GM20000 (cell line): ENCODE measurements around the gene A3GALT2.
A peak's percentile ranks its signal among the peaks of the same experiment; 100 is the strongest.

Experiments used
- DNase-seq: peaks from one replicate; pipeline ENCODE4 v3.0.0; 2012; ENCODE audit warnings: low spot score
- TF ChIP-seq, protein P1 (sequence below): IDR thresholded peaks from 2 replicates; pipeline ENCODE4 v1.5.1; 2012; ENCODE audit warnings: mild to moderate bottlenecking, control low read depth; ENCODE audit errors: extremely low read depth, missing control alignments

The A3GALT2 gene

DNA sequence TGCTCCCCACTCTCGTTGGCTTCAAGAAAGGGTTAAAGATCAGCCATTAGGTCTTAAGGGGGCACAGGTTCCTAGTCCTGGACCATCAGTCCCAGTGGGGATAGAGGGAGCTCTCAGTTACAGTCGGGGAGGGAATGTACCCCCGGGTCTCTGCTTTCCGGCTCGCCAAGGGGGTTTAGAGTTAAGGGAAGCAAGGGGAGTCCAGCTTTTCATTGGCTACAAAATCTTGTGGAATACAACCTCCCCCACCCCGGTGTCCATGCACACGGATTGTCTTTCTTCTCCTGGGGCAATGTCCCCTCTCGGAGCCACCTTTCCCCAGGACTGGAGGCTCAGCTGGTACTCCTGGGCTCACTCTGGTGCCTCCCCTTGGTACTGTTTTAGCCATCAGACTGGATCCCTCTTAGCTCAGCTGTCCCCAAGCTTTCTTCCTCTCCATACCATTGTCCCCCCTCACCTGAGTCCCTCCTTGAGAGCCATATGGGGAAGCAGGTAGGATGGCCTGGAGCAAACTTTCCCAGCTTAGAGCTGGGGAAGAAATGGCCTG lies at the start of gene A3GALT2:
Gene A3GALT2 (minus strand): TSS at position 480 of the 547 bp plus-strand sequence. CDS start 0 bp downstream, at position 480.
- TF ChIP-seq, protein P1, sequence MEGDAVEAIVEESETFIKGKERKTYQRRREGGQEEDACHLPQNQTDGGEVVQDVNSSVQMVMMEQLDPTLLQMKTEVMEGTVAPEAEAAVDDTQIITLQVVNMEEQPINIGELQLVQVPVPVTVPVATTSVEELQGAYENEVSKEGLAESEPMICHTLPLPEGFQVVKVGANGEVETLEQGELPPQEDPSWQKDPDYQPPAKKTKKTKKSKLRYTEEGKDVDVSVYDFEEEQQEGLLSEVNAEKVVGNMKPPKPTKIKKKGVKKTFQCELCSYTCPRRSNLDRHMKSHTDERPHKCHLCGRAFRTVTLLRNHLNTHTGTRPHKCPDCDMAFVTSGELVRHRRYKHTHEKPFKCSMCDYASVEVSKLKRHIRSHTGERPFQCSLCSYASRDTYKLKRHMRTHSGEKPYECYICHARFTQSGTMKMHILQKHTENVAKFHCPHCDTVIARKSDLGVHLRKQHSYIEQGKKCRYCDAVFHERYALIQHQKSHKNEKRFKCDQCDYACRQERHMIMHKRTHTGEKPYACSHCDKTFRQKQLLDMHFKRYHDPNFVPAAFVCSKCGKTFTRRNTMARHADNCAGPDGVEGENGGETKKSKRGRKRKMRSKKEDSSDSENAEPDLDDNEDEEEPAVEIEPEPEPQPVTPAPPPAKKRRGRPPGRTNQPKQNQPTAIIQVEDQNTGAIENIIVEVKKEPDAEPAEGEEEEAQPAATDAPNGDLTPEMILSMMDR: no peak

DNA sequence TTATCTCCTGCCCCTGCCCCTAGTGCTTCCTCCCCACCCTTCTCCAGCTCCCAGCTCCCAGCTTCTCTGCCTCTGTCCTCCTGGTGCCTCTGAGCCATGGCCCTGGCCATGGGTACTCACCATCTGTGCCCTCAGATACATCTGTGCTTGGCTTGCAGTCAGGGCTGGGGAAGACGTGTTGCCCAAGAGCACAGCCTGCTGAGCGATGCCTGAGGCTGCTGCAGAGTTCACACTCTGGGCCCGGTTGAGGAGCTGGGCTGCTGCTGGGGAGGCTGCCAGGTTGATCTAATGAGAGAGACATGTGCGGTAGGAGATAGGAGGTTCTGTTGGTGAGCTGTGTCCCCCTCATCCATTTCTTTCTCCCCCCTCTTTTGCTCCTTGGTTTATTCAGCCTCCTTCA lies 49.4 kb upstream of the A3GALT2 start:
- no peak for DNase-seq
- TF ChIP-seq, protein P1: no peak

More for the DNA sequence above, at the start of gene A3GALT2:
- DNase-seq: no peak

DNA sequence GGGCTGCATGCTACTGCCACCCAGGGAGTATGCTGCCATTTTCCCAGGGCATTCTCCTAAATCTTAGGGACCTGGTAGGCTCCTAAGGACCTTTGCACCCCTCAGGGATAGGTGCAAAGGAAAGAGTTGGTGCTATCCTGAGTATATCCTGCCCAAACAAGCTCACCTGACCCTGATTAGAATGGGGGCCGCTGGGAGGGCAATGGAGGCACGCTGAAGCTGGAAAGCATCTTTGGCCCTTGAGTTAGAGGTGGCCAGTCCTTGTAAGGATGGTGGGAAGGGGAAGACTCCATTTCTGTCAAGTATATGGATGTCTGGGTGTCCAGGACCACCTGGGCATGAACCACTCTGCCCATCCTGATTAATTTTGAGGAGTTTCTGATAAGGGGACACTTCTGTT lies 48.9 kb upstream of the A3GALT2 start:
- TF ChIP-seq, protein P1: no peak
- DNase-seq: no peak

DNA sequence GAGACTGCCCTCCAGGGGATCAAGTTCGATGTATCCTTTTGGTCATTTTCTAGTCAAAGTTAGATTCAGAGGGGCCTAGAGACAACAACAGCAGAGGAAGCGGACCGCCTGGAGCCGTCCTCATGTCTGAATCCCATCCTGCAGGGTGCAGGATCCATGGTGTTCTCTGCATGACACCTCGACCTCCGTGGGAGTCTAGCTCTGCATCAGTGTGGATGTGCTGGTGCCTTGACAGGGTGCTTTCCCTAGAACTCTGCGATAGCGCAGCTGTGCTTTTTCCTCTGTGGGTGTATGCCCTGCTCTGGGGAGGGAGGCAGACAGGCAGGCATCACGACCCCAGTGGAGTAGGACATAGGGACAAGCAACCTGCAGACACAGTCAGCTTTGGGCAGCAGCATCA lies 48.2 kb upstream of the A3GALT2 start:
- no peak for DNase-seq
- TF ChIP-seq, protein P1: no peak

DNA sequence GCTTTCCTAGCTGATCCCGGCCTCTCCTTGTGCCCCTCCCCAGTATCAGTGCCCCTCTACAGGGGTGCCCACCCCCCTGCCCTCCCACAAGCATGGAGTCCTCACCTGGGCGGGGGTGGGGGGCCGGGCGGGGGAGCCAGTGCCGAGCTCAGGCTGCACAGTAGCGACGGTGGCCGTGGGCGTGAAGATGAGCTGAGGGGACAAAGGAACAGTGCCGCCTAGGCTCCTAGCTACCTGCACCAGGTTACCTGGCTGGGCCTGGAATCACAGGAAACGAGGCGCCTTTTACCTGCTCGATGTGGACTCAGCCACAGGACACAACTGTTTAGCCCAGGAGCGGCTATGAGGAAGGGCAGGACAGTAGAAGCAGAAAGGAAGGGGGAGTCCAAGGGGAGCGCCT lies 47.5 kb upstream of the A3GALT2 start:
- TF ChIP-seq, protein P1: no peak
- no peak for DNase-seq

DNA sequence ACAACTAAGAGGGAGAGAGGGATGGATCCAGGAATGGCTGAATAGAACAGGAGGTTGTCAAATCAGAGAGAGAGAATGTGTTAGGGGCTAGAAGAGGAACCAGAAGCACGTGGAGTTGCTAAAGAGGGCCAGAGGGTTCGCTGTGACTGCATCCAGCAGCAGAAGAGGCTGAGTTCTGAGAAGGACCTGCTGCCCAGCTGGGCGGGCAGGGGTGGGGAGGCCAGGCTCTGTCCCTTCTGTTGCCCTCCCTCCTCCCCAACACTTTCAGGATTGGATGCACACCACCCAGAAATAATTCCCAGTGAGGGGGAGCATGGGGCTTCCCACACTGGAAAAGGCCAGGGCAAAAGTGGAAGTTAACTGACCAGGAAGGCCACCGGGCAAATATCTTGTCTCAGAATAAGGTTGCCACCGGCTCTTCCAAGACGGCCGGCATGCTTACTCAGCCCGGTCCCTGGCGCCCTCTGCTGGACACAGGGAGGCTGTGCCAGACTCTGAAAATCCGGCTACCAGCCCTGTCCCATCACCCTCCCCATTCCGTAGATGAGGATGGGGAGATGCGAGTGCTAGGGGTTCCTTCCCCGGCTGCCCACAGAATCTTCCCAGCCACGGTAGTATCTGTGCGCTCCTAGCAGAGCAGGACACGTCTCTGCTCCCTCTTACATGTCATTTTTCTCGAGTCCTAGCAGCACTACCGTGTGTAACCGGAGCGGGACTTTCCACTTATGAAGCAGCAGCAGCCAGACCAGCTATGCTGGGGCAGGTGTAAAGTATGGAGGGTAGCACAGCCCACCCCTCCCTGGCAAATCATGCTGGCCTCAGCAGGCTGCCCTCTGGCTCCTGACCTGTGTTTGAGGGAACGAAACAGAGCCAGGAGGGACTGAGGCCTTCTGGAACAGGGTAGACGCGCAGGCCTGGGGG lies 46.8 kb upstream of the A3GALT2 start:
- TF ChIP-seq, protein P1: peak; percentile 92
- DNase-seq: peak; percentile 91

DNA sequence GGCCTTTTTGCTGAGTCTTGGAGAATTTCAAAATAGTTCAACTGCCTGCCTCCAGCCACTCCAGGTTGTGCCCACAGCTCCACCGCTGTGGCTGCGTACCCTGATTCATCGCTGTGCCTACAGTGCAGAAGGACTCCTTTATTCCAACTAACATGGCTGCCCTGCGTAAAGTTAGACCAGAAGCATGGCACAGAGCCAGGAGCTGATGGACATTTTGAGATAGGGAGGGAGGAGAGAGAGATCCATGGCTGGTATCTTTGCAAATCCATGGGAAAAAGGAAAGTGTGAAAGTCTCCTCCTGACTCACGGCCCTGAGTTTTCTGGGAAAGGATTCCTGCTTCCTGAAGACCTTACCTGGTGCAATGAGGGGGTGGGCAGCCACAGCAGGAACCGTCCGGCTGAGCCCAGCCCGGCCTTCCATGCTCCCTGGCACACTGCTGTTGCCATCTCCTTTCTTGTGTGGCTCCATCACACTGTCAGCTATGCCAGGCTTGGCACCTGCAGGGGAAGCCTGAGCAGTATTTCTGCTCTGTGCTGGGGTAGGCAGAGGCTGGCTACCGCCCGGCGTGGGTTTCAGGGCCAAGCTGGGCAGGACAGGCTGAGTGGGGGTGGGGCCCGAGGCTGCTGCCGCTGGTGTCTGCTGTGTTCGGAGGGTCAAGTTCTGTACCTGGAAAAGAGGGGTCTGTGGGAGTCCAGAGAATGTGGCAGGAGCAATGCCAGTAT lies 46.0 kb upstream of the A3GALT2 start:
- TF ChIP-seq, protein P1: no peak
- DNase-seq: no peak
